HG03575 (cell line): Measurements from ENCODE around the gene HNRNPF.

Source experiments
- ATAC-seq: cut with Tn5 transposase; IDR thresholded peaks from one replicate; pipeline ENCODE4 v1.9.1; 2021; ENCODE audit not compliant: unreplicated experiment, insufficient number of reproducible peaks, low FRiP score; ENCODE audit errors: extremely low read depth

Gene HNRNPF

GRCh38 chr10:43336641-43337318 is 72.2 kb downstream of the HNRNPF start:
- ATAC-seq = no peak

GRCh38 chr10:43336061-43336460 is 72.9 kb downstream of the HNRNPF start:
- no peak for ATAC-seq
